Islet of Langerhans (tissue), 1 donor: ENCODE data around the gene EPHB2.

ENCODE experiments used
- FAIRE-seq: peaks from one replicate; lab custom pipeline; 2011; peaks lifted over from hg19 to GRCh38; lab: Jason Lieb, UNC

Gene EPHB2

DNA sequence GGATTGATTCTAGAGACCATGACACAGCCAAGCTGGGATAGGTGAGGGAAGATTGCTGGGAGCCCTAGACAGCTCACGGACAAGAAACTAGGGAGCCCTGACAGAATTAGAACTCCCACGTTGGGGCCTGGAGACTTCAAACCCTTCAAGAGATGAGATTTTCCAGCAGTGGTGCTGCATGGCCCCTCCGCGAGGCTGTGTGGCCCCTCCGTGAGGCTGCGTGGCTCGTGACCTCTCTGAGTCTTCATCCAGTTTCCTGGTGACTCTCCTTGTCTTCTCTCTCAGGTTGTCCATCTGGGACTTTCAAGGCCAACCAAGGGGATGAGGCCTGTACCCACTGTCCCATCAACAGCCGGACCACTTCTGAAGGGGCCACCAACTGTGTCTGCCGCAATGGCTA is 152.1 kb downstream of the EPHB2 start:
- FAIRE-seq = no peak

DNA sequence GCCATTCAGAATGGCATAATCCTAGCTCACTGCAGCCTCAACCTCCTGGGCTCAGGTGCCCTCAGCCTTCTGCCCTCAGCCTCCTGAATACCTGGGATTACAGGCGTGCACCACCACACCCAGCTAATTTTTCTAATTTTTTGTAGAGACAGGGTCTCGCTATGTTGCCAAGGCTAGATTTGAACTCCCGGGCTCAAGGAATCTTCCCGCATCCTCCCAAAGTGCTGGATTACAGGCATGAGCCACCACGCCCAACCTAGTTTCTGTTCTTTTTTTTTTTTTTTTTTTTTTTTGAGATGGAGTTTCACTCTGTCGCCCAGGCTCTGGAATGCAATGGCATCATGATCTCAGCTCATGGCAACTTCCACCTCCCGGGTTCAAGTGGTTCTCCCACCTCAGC is 153.1 kb downstream of the EPHB2 start:
- FAIRE-seq = no peak

DNA sequence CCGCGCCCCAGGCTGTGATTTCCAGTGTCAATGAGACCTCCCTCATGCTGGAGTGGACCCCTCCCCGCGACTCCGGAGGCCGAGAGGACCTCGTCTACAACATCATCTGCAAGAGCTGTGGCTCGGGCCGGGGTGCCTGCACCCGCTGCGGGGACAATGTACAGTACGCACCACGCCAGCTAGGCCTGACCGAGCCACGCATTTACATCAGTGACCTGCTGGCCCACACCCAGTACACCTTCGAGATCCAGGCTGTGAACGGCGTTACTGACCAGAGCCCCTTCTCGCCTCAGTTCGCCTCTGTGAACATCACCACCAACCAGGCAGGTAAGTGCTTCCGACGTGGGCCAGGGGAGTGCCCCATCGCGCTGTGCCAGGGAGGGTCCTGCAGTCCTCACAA is 154.2 kb downstream of the EPHB2 start:
- no peak for FAIRE-seq

DNA sequence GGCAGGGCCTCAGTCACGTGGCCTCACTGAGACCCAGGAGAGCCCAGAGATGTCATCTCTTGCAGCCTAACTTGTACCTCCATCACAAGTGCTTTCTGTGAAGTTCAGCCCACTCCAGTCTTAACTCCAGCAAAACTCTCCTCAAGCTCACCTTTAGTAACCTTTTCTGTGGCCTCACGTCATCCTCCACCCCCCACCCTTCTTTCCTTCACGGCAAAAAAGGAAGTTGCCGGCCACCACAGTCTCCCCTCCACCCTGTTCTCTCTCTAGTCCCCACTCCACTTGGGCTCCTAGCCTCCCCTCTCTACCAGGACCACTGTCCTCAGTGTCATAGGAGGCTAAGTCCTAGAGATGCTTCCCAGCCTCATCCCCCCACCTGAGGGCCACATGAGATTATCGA is 155.1 kb downstream of the EPHB2 start:
- FAIRE-seq = no peak

DNA sequence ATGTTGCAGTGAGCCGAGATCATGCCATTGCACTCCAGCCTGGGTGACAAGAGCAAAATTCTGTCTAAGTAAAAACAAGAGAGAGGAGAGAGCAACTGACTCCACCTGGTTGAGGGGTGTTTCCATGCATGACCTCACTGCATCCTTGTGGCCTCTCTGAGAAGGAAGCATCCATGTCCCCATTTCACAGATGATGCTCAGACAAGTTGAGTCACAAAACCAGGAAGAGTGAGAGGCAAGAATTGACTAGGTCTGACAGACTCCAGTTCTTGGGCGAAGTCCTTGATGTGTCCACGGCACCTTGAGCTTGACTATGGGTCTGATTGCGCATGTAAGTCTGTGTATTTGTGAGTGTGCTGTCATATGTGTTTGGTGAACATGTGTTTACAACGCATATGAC is 156.2 kb downstream of the EPHB2 start:
- FAIRE-seq = no peak

DNA sequence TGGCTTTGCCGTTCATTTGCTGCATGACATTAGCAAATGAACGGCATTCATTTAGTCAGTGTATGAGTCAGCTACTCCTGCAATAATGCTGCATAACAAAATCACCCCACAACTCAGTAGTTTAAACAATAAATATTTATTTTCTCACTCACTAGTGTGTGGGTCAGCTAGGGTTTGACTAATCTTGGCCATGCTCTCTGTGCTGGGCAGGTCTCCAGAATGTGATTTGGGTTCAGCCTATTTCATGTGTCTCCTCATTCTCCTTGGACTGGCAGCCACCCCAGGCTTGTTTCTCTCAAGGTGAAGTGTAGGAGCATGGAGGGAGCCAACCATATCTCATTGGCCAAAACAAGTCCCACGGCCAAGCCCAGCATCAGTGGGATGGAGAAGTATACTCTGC is 157.7 kb downstream of the EPHB2 start:
- FAIRE-seq = no peak

DNA sequence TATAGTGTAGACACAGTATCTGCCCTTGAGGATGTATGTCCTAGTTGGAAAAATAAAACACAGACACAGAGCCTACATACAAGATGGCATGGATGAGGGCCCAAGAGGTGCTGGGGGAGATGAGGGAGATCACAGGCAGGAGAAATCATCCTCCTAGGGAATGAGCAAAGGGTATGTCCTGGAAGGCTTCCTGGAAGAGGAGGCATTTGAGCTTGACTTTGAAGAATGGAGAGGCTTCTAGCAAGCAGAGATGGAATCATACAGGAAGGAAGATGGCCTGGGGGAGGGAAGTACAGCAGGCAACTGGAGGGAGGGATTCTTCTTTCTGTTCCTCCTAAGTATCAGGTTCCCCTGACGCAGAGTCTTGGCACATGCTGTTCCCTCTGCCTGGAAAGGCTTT is 158.7 kb downstream of the EPHB2 start:
- FAIRE-seq = no peak

DNA sequence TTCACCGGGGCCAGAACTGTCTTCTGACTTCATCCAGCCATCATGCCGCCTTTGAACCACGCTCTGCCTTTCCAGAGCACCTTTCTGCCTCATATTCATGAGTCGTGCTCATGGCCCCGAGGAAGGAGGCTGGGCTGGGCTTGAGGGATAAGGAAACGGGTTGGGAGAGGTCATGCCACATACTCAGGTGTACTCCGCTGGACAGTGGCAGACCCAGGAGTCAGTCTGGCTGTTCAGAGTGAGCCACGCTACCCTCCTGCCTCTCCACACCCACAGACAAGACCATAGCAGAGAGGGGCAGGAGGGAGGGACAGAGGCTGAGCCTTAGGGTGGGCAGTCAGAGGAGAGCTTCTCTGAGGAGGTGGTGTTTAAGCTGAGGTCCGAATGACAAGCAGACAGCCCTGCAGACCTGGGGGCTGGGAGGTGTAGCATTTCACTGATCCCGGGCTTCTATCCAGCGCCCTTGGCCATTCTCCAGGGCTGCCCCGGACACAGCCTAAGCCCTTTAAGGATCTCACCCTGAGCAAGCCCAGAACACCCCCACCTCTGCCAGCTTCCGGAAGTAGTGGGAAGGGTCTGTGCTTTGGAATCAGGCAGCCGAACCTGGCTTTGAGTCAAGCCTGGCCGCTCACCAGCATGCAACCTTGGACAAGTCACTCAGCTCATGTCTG is 159.7 kb downstream of the EPHB2 start:
- FAIRE-seq = no peak

DNA sequence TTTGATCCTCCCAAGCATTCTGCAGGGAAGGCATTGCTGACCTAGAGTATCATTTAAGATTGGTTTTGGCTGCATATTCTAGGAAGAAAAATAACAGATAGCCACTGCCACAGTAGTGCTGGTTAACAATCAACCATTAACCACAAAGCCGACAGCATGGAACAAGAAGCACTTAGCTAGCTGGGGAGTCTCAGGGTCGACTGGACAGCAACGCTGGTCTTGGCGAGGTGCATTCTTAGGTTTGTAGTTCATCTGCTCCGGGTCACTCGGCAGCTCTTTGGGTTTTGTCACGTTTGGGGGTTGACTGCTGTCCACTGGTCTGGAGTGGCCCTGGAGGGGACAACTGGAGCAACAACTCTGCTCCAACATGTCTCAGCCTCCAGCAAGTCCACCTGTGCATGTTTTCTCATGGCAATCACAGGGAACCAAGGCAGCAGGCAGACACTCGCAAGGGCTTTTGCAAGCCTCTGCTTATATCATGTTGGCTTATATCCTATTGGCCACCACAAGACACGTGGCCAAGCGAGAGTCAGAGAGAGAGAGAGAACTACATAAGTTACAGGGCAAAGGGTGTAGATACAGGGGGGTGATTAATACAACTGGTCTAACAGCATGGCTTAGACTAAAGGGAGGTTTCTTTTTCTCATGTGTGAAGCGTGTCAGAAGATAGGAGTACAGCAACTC is 162.5 kb downstream of the EPHB2 start:
- FAIRE-seq = no peak

DNA sequence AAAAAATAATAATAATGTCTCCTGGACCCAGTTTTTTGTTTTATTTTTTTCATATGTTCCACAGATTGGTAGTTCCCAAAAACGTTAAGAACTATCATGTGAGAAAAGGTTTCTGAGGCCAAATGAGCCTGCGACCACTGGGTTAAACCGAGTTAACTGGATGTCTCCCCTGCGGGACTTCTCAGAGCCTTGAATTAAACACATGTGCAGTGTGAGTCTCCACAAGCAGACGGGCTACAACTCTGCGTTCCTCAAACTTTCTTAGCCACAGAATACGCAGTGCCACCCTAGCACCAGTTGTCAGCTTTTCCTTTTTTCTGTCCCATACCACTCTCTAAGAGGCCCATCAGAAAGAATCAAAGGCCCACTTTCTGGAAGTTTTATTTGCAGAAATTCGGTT is 164.1 kb downstream of the EPHB2 start:
- no peak for FAIRE-seq

DNA sequence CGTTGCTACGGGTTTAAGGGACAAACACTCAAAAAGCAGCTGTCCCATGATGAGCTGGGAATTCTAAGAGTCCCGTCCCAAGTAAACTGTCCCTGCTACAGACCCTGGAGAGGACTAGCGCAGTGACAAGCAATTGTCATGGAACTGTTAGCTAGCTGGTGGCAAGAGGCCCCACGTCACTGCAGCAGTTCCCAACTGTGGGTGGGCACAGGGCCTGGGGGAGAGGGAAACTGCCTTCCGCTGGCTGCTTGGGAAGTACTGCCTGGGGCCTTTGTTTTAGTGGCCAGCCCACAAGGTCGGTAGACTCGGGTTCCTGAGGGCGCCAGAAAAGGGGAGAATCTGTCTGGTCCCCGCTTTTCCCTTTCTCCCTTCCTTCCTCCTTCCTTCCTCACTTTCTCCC is 164.6 kb downstream of the EPHB2 start:
- no peak for FAIRE-seq

DNA sequence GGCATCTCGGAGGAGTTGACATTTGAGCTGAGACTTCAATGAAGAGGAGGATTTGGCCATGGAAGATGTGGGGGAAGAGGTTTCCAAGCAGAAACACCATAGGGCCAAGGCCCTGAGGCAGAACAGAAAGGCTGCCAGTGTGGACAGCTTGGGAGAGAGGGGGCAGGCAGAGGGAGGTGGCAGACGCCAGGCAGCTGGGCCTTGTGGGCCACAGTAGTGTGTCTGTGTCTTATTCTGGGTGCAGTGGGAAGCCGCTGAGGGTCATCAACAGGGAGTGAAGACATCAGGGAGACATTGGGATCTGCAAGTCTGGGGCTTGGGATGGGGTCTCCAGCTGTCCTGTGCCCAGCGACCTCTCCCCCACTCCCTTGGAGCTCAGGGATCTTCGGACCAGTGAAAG is 165.2 kb downstream of the EPHB2 start:
- no peak for FAIRE-seq

DNA sequence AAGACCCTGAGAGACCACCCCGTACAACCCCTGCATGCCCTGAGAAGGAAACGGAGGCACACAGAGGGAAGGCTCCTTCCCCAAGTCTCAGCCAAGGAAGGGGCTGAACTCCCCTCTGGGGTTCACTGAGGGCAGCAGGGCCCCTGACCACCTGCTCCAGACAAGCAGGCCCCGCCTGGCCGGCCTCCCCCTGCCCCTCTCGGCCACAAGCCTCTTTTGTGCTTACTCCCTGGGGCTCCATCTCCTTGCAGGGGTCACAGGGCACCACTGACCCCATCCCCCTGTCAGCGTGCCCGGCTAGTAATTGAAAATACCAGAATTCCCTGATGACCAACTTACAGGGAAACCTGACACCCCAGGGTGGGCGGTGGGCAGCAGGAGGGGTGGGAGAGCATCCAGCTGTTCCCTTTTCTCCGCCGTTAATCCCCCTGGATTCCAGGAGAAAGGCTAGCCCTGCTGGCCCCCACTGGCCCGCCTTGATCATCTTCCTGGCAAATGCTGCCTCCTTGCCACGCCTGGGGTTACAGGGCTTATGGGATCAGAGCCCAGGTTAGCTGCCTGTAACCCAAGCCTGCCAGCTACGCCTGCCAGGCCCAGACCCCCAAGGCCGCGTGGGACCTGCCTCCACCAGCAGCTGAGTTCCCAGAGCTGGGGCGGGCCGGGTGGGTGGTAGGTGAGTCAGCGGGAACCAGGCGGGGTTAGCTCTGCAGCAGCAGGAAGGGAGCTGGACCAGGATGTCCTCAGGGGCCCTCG is 165.9 kb downstream of the EPHB2 start:
- FAIRE-seq = no peak

DNA sequence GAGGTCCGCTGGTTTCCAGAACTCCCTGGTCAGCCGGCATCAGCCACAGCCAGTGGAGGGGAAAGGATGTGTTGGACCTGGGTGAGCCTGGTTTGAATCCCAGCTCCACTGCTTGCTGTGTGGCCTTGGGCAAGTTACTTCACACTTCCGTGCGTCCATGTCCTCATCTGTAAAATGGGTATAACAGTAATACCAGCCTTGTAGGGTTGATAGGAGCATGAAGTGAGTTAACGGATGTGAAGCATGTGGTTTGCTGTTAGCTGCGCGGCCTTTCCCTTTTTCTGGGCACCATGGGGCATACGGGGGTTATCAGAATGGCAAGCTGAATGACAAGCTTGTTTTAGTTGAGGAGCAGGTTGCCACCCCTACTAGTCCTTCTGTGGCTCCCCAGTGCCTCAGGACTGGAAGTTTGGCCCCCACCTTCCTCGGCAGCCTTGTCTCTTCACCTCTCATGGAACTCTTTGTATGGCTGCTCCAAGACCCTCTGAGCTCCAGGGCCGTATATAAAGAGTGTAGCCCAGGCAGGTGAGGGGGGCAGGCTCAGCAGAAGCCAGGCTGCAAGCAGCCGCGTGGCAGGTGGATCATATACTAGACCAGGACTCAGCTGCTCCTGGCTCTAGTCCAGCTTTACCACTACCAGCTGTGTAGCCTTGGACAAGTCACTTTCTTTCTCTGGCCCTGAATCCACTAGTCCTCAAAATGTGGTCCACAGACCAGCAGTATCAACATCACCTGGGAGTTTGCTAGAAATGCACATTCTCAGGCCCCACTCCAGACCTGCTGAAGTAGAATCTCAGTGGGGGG is 166.7 kb downstream of the EPHB2 start:
- FAIRE-seq = no peak

DNA sequence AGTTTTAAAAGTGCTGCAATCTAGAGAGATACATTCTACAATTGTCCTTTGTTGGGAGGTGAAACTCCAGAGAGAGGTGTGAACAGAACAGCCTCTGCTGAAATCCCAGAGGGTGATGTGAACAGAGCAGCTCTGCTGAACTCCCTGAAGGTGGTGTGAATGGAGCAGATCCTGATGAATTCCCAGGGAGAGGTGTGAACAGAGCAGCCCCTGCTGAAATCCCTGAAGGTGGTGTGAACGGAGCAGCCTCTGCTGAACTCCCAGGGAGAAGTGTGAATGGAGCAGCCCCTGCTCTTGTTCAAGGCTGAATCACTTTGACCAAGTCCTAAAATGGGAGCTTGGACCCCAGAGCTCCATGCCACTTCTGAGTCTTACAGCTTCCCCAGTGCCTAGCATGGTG is 167.3 kb downstream of the EPHB2 start:
- FAIRE-seq = no peak

DNA sequence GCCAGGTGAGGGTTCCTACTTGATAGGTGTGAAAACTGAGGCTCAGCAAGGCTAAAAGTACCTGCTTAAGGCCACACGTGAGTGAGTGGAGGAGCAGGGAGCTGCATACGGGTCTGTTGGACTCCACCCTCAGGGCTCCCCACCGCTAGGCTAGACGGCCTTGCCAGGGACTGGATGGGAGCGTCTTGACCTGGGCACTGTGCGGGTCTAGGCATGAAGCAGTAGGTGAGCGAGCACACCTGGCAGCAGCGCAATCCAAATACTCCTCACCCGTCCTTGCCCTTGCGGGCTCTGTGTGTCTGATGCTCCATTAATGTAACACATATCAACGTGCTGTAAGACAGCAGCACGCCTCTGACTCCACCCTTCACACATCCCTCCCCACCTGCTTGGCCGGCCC is 168.0 kb downstream of the EPHB2 start:
- FAIRE-seq = no peak

DNA sequence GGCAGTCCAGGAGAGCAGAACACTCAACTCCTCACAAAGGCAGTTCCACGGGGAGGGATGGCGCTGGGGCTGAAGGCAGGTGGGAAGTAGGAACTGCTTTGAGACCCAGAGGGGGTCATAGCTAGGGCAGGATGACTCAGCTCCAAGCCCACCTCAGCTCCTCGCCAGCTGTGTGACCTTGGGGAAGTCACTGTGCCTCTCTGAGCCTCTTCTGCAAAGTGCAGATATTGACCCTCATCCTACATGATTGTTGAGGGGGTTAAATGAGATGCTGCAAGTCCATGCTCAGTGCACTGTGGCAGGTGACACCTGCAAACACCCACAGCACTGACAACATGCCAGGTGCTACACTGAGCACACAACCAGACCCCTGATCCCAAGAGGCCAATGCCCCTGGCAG is 168.8 kb downstream of the EPHB2 start:
- no peak for FAIRE-seq

DNA sequence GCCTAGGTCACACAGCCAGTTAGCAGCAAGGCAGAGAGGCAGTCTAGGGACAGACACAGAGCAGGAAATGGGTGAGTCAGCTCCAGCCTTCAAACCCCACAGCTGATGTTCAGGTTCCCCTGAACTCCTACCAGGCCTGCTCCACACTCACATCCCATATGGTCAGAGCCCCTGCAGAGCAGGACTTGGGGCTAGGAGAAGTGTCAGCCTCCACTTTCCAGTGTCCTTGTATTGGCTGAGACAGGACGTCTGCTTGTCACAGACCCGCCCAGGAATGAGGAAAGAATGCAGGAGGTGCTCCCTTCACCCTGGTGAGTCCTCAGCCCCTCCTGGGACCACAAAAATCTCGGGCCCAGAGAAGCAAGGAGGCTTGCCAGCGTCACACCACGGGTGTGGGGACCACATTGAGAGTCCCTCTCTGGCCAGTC is 169.5 kb downstream of the EPHB2 start:
- FAIRE-seq = no peak

DNA sequence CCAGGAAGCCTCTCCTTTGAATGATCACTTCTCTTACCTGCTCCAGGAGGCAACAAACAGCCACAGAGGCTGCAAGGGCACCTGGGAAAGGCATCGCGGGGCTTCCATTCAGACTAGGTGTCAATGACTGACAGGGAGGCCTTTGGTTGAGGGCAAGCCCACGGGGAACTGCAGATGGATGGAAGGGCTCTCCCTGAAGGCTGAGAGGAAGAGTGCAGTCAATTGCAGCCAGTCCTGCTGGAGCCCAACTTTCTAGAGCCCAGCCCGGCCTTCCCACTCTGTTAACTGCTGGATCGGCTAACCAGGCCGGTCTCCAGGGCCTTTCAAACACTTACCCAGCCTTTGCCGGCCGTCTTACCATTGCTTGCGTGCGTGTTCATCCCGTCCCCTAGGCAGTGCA is 172.8 kb downstream of the EPHB2 start:
- no peak for FAIRE-seq

DNA sequence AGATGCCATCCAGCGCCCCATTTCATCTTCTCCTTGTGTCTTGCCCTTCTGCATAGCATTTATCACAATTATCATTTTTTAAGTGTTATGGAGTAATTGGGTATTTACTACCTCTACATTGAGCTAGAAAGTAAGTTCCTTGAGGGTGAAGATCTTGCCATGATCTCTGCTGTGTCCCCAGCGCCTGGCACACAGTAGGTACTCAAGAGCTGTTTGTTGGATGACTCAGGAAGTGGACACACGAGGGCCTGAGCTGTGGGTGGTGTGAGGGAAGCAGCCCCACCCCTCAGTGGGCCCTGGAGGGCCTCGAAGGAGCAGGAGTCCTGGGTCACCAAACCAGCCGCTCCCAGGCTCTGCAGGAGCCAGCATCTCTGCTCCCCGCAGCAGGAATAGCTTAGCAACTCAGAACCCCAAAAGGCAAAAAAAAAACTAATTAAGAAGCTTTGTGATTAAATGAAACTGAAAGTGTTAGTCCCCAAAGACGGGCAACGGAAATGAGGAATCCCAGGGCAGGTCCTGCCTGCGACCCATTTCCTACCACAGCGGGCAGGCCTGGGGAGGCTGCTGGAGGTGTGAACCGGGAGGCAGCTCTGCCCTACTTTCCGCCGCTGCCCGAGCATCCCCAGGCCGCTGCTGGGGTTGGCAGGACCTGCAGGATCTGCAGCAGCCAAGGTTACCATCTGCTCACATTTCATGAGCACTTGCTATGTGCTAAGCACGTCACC is 174.3 kb downstream of the EPHB2 start:
- FAIRE-seq = no peak

DNA sequence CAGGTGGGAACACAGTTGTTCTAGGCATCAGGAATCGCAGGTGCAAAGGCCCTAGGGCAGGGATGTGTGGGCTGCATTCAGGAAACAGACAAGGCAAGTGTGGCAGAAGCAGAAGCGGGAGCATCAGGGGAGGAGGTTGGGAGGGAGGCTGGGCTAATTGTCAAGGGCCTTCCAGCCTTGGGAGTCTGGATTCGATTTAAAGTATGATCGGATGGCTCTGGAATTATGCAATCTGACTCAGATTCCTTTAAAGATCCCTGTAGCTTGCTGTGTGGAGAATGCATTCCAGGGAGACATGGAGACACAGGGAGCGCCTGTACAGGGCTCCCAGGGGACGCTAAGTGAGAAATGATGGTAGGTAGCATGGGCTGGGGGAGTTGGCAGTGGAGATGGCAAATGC is 175.6 kb downstream of the EPHB2 start:
- FAIRE-seq = no peak

DNA sequence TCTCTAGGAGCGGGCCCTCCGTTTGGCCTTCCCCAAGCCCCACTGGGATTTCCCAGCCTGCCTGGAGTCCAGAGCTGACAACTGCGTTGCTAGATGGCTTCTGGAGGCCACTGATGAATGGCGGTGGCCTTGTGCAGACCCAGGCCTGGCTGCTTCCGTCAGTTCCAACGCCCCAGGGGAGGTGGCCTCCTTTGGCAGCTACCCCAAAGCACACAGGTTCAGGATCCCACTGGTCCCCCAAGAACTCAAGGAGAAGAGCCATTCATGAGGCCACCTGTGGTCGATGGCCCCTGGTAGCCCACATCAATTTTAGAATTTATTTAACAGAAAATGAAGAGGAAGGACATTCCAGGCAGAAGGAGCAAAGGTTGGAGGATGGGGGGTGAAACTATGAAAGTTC is 176.9 kb downstream of the EPHB2 start:
- no peak for FAIRE-seq
